Raji (cell line): ENCODE data around the gene ITPR1.

Source experiments
- POLR2A ChIP-seq: IDR thresholded peaks from 2 replicates; pipeline ENCODE4 v1.6.1; 2011; ENCODE audit warnings: low read depth, low read length, control low read depth; ENCODE audit not compliant: insufficient read depth

Gene ITPR1

DNA sequence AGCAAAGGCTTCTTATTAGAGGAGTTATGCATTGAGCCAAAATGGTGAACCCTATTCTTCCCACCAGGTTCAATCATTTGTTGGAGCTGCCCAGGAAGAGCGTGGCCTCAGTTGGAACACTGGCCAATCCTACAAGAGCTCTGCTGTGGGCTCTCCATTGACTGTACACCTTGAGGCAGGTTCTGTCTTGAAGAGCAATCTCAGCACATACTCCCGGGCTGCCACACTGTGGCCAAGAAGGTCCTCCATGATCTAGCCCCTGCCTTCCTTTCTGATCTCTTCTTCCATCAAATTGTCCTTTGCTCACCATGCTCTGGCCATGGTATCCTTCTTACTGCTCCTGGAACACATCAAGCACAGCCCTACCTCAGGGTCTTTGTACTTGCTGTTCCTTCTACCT lies 20.4 kb upstream of the ITPR1 start:
- TF ChIP-seq POLR2A, result no peak

GRCh38 chr3:4474683-4475490 lies 18.3 kb upstream of the ITPR1 start:
- TF ChIP-seq POLR2A, result no peak

GRCh38 chr3:4475804-4476203 lies 17.3 kb upstream of the ITPR1 start:
- TF ChIP-seq POLR2A, result no peak

- no peak for TF ChIP-seq POLR2A
These were observed 16.7 kb upstream of the ITPR1 start for GRCh38 chr3:4476496-4476895.

DNA sequence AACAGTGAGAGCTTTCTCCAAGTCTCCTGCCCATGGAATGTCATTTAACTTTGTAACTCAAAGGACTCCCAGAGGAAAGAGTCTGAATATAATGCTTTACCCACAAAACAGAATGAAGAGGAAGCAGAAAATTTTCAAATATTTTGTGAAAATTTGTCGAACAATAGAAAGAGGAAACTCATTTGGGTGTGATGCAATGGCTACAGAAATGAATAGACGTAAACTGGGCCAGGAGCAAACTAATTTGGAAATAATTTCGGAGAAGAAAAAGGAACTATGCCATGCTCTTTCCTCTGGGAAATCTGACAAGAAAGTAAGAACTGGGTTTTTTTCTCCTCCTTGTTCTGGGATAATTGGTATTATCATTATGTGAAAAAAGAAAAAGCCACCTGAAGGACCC lies 14.9 kb upstream of the ITPR1 start:
- TF ChIP-seq POLR2A, result no peak

- TF ChIP-seq POLR2A, result no peak
These were observed 1.3 kb upstream of the ITPR1 start for GRCh38 chr3:4491855-4492207.

DNA sequence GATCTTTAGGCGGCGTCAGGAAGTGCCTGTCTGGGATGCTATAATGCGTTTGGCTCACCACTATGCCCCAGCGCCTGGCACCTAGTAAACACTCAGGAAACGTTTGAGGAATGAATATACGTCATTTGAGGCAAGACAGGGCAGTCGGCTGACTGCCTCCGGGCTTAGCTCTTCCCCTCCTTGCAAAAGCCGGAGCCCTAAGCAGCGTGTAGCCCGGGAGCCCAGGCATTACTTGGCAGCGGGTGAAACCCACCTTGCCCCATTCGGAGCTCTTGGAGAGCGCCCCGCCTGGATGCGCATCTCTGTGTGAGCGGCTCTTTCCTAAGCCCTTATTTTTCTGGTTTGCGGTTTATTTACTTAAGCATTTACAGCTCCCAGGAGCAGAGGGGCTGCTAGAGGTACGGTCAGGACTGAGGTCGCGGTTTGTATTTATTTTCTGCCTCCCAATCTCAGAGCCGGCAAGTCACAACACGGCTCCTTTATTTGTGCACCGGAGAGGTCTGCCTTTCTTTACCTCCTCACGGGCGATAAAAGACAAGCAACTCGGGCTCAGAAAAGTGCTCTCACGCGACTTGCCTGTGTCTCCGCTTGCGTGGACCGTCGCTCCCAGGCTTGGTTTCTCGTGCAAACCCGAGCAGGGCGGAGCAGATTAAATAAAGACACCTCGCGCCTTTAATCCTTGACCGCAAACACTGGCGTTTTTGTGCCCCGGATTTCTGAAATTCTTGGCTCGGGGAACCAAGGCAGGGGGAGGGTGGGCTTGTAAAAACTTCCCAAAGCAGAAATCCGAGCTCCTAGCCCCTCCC lies 737 bp upstream of the ITPR1 start:
- no peak for TF ChIP-seq POLR2A

GRCh38 chr3:4493941-4494894 lies 1.1 kb downstream of the ITPR1 start:
- TF ChIP-seq POLR2A, result no peak

DNA sequence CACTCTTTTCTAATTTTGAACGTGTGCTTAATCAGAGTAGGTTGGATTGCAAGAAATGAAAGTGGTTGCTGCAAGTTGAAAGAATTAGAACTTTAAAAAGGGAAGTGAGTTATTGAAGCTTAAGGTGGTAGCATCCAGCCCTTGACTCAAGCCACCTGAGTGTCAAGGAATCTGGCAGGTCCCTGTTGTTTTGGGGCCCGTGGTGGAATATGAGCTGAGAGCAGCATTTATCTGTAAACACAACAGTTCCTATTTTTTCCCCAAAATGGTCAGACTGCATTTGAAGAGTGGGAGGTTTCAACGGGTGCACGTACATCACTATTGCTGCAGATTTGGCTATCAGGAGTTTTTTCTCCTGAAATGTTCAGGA lies 1.7 kb downstream of the ITPR1 start:
- TF ChIP-seq POLR2A, result no peak

- TF ChIP-seq POLR2A, result no peak
These were observed 2.3 kb downstream of the ITPR1 start for GRCh38 chr3:4495294-4496086.

DNA sequence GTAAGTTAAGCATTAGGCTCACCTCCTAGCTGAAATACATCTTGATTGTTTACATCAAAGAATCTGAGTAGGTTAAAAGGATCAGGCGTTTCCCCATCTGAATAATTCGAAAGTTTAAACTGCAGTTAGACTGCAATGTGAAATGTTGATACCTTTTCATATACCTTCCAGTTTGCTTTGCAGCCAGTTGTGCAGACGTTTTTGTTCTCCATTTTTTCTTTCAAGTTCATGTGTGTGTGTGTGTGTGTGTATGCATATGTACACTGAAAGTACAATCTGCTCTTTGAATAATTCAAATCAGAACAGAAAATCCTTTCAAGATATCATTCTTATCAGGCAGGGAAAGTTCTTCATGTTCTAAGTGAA lies 2.9 kb downstream of the ITPR1 start:
- no peak for TF ChIP-seq POLR2A

GRCh38 chr3:4497005-4497692 lies 4.0 kb downstream of the ITPR1 start:
- TF ChIP-seq POLR2A, result no peak

DNA sequence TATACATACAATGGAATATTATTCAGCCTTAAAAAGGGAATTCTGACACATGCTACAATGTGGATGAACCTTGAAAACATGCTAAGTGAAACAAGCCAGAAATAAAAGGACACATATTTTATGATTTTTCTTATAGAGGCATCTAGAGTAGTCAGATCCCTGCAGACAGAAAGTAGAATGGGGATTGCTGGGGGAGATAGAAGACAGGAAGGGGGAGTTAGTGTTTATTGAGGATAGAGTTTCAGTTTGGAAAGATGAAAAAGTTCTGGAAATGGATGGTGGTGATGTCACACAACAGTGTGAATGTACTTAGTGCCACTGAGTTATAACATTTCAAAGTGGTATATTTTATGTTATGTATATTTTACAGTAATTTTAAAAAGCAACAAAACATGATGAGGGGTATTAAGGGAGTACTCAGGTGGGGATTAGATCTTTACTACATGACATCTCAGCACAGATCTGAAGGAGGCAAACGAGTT lies 4.7 kb downstream of the ITPR1 start:
- no peak for TF ChIP-seq POLR2A

DNA sequence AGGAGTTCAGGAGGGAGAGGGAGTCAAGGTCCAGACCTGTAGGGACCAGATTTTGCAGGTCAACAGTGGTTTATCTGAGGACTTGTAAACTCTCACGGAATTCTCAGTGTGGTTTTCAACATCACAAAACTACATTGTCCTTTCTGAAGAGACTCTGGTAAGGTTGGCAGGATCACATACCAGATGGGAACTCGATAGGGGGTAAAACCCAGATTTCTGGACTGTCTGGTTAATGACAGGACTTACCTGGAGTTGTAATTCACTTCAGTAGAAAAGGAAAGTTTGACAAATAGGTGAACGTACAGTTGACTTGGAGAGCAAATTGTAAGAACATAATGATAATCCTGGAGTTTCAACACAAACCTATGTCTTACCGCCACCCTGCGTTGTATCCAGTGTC lies 5.3 kb downstream of the ITPR1 start:
- no peak for TF ChIP-seq POLR2A
